ENCODE measurements around the gene CHD1.

DNA sequence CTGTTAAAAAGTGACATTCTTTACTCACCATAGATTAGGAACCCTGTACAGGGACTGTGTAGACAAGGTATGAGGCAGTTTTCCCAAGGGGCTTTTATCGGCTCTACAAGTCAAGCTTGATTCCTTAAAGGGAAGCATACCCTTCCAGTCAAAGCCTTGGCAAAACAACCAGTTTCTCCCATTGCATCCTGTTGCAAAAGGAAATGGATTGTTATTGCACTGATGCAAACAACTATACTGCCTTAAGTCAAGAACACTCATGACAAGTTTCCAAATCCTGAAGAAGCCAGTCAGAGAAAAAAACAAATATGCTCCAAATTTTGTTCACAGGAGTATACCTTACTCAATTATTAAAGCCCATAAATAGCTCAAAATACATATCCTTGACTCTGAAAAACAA is 87.9 kb downstream of the CHD1 start:
- TF ChIP-seq, protein P1, sequence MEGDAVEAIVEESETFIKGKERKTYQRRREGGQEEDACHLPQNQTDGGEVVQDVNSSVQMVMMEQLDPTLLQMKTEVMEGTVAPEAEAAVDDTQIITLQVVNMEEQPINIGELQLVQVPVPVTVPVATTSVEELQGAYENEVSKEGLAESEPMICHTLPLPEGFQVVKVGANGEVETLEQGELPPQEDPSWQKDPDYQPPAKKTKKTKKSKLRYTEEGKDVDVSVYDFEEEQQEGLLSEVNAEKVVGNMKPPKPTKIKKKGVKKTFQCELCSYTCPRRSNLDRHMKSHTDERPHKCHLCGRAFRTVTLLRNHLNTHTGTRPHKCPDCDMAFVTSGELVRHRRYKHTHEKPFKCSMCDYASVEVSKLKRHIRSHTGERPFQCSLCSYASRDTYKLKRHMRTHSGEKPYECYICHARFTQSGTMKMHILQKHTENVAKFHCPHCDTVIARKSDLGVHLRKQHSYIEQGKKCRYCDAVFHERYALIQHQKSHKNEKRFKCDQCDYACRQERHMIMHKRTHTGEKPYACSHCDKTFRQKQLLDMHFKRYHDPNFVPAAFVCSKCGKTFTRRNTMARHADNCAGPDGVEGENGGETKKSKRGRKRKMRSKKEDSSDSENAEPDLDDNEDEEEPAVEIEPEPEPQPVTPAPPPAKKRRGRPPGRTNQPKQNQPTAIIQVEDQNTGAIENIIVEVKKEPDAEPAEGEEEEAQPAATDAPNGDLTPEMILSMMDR (IDR thresholded peaks at IDR 0.05) = no peak
- no peak for TF ChIP-seq POLR2A (IDR thresholded peaks at IDR 0.05)

Measured in Peyer's patch (tissue), 4 donors.